ENCODE results near the gene ANTKMT. TPM values are rescaled to one million over a fixed set of nuclear protein-coding genes. Genes with fewer than 3 reads are reported as not detected.

Gene ANTKMT
- total RNA-seq, 1 donor from 2014 or later: 22.6 TPM

- Mint-ChIP-seq H3K9me3 (ENCODE audit: unreplicated experiment) (no peaks in the 10 kb centered on the region), H3K36me3 (ENCODE audit: low read depth, unreplicated experiment) (no peaks in the 10 kb centered on the region), H3K4me3 (ENCODE audit: unreplicated experiment) (no peak overlapping the region), H3K27ac (ENCODE audit: unreplicated experiment) (no peak overlapping the region), H3K27me3 (ENCODE audit: low read depth, unreplicated experiment) (peaks cover 3% of the 10 kb centered on the region), H3K4me1 (ENCODE audit: low read depth, unreplicated experiment) (no peaks in the 10 kb centered on the region)
- Histone ChIP-seq H3K79me2 (ENCODE audit: insufficient read depth, low read length) (no peaks in the 10 kb centered on the region), H4K20me1 (ENCODE audit: insufficient read depth, low read length) (no peaks in the 10 kb centered on the region), H3K4me1 (ENCODE audit: insufficient read depth, low read length) (peaks cover 6% of the 10 kb centered on the region), H3K4me2 (ENCODE audit: low read length) (no peak overlapping the region), H3K27me3 (ENCODE audit: insufficient read depth, low read length) (no peaks in the 10 kb centered on the region), H3K4me3 (ENCODE audit: insufficient read depth, low read depth, low read length) (no peak overlapping the region), H3K27ac (ENCODE audit: low read depth, low read length) (no peak overlapping the region), H3K9ac (ENCODE audit: low read length) (no peak overlapping the region), H3K9me3 (ENCODE audit: insufficient read depth, low read depth, low read length) (no peaks in the 10 kb centered on the region), H3K36me3 (ENCODE audit: insufficient read depth, low read length) (no peaks in the 10 kb centered on the region), H2AFZ (ENCODE audit: low read depth, low read length) (no peak overlapping the region)
- FAIRE-seq: no peak
- no peak for DNase-seq (ENCODE audit: low read depth)
- TF ChIP-seq CTCF (IDR thresholded peaks at IDR 0.05; ENCODE audit: insufficient read depth, low read depth, low read length) (no peak), EZH2 (IDR thresholded peaks at IDR 0.05; ENCODE audit: insufficient read depth, low read length) (no peak)
Measured at GRCh38 chr16:764848-765487, 44.0 kb downstream of the ANTKMT start.

DNA sequence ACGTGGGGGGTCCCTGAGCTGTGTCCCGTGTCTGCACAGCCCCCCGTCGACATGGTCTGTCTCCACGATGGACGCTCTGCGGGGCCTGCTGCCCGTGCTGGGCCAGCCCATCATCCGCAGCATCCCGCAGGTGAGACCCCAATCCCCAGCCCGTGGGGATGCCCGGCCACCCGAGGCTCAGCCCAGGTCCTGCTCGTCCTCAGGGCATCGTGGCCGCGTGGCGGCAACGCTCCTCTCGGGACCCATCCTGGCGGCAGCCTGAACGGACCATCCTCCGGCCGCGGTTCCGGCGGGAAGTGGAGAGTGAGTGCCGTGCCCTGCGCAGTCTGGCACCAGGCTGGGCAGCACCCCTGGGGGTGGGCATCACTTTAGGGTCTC is 44.5 kb downstream of the ANTKMT start:
- Mint-ChIP-seq H3K27me3 (ENCODE audit: low read depth, unreplicated experiment) (peaks cover 3% of the 10 kb centered on the region), H3K9me3 (ENCODE audit: unreplicated experiment) (no peaks in the 10 kb centered on the region), H3K27ac (ENCODE audit: unreplicated experiment) (no peak overlapping the region), H3K4me1 (ENCODE audit: low read depth, unreplicated experiment) (no peaks in the 10 kb centered on the region), H3K36me3 (ENCODE audit: low read depth, unreplicated experiment) (no peaks in the 10 kb centered on the region), H3K4me3 (ENCODE audit: unreplicated experiment) (no peak overlapping the region)
- FAIRE-seq (no peak), DNase-seq (ENCODE audit: low read depth) (no peak)
- Histone ChIP-seq H3K4me1 (ENCODE audit: insufficient read depth, low read length) (peaks cover 4% of the 10 kb centered on the region), H3K27me3 (ENCODE audit: insufficient read depth, low read length) (no peaks in the 10 kb centered on the region), H3K4me2 (ENCODE audit: low read length) (no peak overlapping the region), H3K27ac (ENCODE audit: low read depth, low read length) (no peak overlapping the region), H3K9me3 (ENCODE audit: insufficient read depth, low read depth, low read length) (no peaks in the 10 kb centered on the region), H3K9ac (ENCODE audit: low read length) (no peak overlapping the region), H2AFZ (ENCODE audit: low read depth, low read length) (no peak overlapping the region), H4K20me1 (ENCODE audit: insufficient read depth, low read length) (no peaks in the 10 kb centered on the region), H3K4me3 (ENCODE audit: insufficient read depth, low read depth, low read length) (no peak overlapping the region), H3K79me2 (ENCODE audit: insufficient read depth, low read length) (no peaks in the 10 kb centered on the region), H3K36me3 (ENCODE audit: insufficient read depth, low read length) (no peaks in the 10 kb centered on the region)
- TF ChIP-seq EZH2 (IDR thresholded peaks at IDR 0.05; ENCODE audit: insufficient read depth, low read length): no peak
- TF ChIP-seq CTCF (IDR thresholded peaks at IDR 0.05; ENCODE audit: insufficient read depth, low read depth, low read length): no peak

DNA sequence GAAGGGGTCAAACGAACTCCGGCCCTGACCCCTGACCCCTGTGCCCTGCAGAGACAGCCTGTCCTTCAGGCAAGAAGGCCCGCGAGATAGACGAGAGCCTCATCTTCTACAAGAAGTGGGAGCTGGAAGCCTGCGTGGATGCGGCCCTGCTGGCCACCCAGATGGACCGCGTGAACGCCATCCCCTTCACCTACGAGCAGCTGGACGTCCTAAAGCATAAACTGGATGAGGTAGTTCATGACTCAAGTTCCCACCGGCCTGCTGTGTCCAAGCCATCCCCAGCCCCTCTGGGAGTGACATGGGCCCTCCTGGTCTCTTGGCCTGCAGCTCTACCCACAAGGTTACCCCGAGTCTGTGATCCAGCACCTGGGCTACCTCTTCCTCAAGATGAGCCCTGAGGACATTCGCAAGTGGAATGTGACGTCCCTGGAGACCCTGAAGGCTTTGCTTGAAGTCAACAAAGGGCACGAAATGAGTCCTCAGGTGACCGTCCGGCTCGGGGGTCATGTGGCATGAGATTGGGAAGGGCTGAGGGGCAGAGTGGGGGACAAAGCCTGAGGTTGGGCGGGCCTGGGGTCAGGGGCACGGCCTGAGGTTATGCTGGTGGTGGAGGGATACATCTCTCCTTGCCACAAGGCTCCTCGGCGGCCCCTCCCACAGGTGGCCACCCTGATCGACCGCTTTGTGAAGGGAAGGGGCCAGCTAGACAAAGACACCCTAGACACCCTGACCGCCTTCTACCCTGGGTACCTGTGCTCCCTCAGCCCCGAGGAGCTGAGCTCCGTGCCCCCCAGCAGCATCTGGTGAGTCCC is 45.3 kb downstream of the ANTKMT start:
- H3K36me3 ChIP-seq (ENCODE audit: insufficient read depth, low read length): no peaks in the 10 kb centered on the region
- no peak overlapping the region for H3K27ac ChIP-seq (ENCODE audit: low read depth, low read length)
- H3K27me3 Mint-ChIP-seq (ENCODE audit: low read depth, unreplicated experiment): peaks cover 2% of the 10 kb centered on the region
- no peaks in the 10 kb centered on the region for H3K79me2 ChIP-seq (ENCODE audit: insufficient read depth, low read length)
- no peak overlapping the region for H3K4me3 ChIP-seq (ENCODE audit: insufficient read depth, low read depth, low read length)
- TF ChIP-seq EZH2 (IDR thresholded peaks at IDR 0.05; ENCODE audit: insufficient read depth, low read length) (no peak), CTCF (IDR thresholded peaks at IDR 0.05; ENCODE audit: insufficient read depth, low read depth, low read length) (no peak)
- H3K27me3 ChIP-seq (ENCODE audit: insufficient read depth, low read length): no peaks in the 10 kb centered on the region
- no peaks in the 10 kb centered on the region for H3K9me3 Mint-ChIP-seq (ENCODE audit: unreplicated experiment)
- no peaks in the 10 kb centered on the region for H3K4me1 ChIP-seq (ENCODE audit: insufficient read depth, low read length)
- no peak overlapping the region for H3K27ac Mint-ChIP-seq (ENCODE audit: unreplicated experiment)
- H3K36me3 Mint-ChIP-seq (ENCODE audit: low read depth, unreplicated experiment): no peaks in the 10 kb centered on the region
- no peaks in the 10 kb centered on the region for H3K4me1 Mint-ChIP-seq (ENCODE audit: low read depth, unreplicated experiment)
- no peak overlapping the region for H3K4me3 Mint-ChIP-seq (ENCODE audit: unreplicated experiment)
- H3K9ac ChIP-seq (ENCODE audit: low read length): no peak overlapping the region
- no peak overlapping the region for H2AFZ ChIP-seq (ENCODE audit: low read depth, low read length)
- no peak for FAIRE-seq
- no peak for DNase-seq (ENCODE audit: low read depth)
- no peak overlapping the region for H3K4me2 ChIP-seq (ENCODE audit: low read length)
- no peaks in the 10 kb centered on the region for H3K9me3 ChIP-seq (ENCODE audit: insufficient read depth, low read depth, low read length)
- no peaks in the 10 kb centered on the region for H4K20me1 ChIP-seq (ENCODE audit: insufficient read depth, low read length)

Data from astrocyte (in vitro differentiated cells and primary cell).